PC-9 (cell line): ENCODE measurements around the gene PHC3.
"Not testable (repeated sequence)": the region's sequence is repeated elsewhere in the genome, so short reads cannot be mapped to it uniquely, and the experiment has no call there.

Experiments
- EZH2 ChIP-seq: fragments of 200-600 bp; sonication (generic); IDR thresholded peaks from 2 replicates; pipeline ENCODE4 v1.8.0; 2017; ENCODE audit warnings: antibody characterized with exemption, low read depth
- TF ChIP-seq, protein P1 (sequence below): fragments of 200-600 bp; sonication (generic); conservative IDR thresholded peaks from 2 replicates; pipeline ENCODE4 v1.6.1; 2017; ENCODE audit warnings: mixed run types, antibody characterized with exemption, mild to moderate bottlenecking, moderate library complexity

DNA sequence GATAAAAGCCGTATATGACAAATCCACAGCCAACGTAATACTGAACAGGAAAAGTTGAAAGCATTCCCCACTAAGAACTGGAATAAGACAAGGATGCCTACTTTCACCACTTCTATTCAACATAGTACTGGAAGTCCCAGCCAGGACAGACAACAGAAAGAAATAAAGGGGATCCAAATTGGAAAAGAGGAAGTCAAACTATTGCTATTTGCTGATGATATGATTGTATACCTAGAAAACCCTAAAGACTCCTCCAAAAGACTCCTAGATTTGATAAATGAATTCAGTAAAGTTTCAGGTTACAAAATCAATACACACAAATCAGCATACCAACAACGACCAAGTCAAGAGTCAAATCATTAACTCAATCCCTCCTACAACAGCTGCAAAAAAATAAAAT lies 14.2 kb upstream of the PHC3 start:
- TF ChIP-seq, protein P1, sequence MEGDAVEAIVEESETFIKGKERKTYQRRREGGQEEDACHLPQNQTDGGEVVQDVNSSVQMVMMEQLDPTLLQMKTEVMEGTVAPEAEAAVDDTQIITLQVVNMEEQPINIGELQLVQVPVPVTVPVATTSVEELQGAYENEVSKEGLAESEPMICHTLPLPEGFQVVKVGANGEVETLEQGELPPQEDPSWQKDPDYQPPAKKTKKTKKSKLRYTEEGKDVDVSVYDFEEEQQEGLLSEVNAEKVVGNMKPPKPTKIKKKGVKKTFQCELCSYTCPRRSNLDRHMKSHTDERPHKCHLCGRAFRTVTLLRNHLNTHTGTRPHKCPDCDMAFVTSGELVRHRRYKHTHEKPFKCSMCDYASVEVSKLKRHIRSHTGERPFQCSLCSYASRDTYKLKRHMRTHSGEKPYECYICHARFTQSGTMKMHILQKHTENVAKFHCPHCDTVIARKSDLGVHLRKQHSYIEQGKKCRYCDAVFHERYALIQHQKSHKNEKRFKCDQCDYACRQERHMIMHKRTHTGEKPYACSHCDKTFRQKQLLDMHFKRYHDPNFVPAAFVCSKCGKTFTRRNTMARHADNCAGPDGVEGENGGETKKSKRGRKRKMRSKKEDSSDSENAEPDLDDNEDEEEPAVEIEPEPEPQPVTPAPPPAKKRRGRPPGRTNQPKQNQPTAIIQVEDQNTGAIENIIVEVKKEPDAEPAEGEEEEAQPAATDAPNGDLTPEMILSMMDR = not testable (repeated sequence)
- TF ChIP-seq EZH2 = not testable (repeated sequence)
